ENCODE results near the gene MYBPH.

The MYBPH gene

GRCh38 chr1:203175237-203175826, at the start of gene MYBPH:
Gene MYBPH (minus strand): TSS chr1:203175826. CDS start chr1:203175755, 71 bp downstream.
- Mint-ChIP-seq H3K4me1 (no peaks in the 10 kb centered on the region), H3K9me3 (no peaks in the 10 kb centered on the region), H3K36me3 (no peaks in the 10 kb centered on the region), H3K4me3 (no peak within 1 kb of the TSS), H3K27ac (no peak within 1 kb of the TSS)
- DNase-seq (ENCODE audit: low spot score in 2 of 2): no peak
- no peak for ATAC-seq

GRCh38 chr1:203225071-203225470, 49.4 kb upstream of the MYBPH start:
- Mint-ChIP-seq H3K27ac (no peak overlapping the region), H3K4me1 (no peaks in the 10 kb centered on the region), H3K36me3 (no peaks in the 10 kb centered on the region), H3K4me3 (no peak overlapping the region), H3K9me3 (no peaks in the 10 kb centered on the region)
- ATAC-seq (no peak), DNase-seq (ENCODE audit: low spot score in 2 of 2) (no peak)

GRCh38 chr1:203223012-203223775, 47.6 kb upstream of the MYBPH start:
- Mint-ChIP-seq H3K4me3 (no peak overlapping the region), H3K27ac (no peak overlapping the region), H3K4me1 (no peaks in the 10 kb centered on the region), H3K36me3 (no peaks in the 10 kb centered on the region), H3K9me3 (no peaks in the 10 kb centered on the region)
- ATAC-seq (no peak), DNase-seq (ENCODE audit: low spot score in 2 of 2) (no peak)

GRCh38 chr1:203219934-203220333, 44.3 kb upstream of the MYBPH start:
- no peak for DNase-seq (ENCODE audit: low spot score in 2 of 2)
- H3K4me3 Mint-ChIP-seq: no peak overlapping the region
- no peak for ATAC-seq
- peaks cover 6% of the 10 kb centered on the region for H3K4me1 Mint-ChIP-seq
- no peak overlapping the region for H3K27ac Mint-ChIP-seq
- no peaks in the 10 kb centered on the region for H3K36me3 Mint-ChIP-seq
- no peaks in the 10 kb centered on the region for H3K9me3 Mint-ChIP-seq

- H3K36me3 Mint-ChIP-seq: no peaks in the 10 kb centered on the region
- ATAC-seq (no peak), DNase-seq (ENCODE audit: low spot score in 2 of 2) (no peak)
- no peaks in the 10 kb centered on the region for H3K9me3 Mint-ChIP-seq
- H3K27ac Mint-ChIP-seq: no peak overlapping the region
- peaks cover 6% of the 10 kb centered on the region for H3K4me1 Mint-ChIP-seq
- no peak overlapping the region for H3K4me3 Mint-ChIP-seq
These were observed 43.5 kb upstream of the MYBPH start for GRCh38 chr1:203219171-203219570.

GRCh38 chr1:203217668-203218067, 42.0 kb upstream of the MYBPH start:
- no peak overlapping the region for H3K27ac Mint-ChIP-seq
- DNase-seq (ENCODE audit: low spot score in 2 of 2) (no peak), ATAC-seq (no peak)
- H3K9me3 Mint-ChIP-seq: no peaks in the 10 kb centered on the region
- no peak overlapping the region for H3K4me3 Mint-ChIP-seq
- H3K4me1 Mint-ChIP-seq: peaks cover 6% of the 10 kb centered on the region
- no peaks in the 10 kb centered on the region for H3K36me3 Mint-ChIP-seq

- Mint-ChIP-seq H3K27ac (no peak overlapping the region), H3K36me3 (no peaks in the 10 kb centered on the region), H3K9me3 (no peaks in the 10 kb centered on the region), H3K4me1 (peaks cover 6% of the 10 kb centered on the region), H3K4me3 (no peak overlapping the region)
- DNase-seq (ENCODE audit: low spot score in 2 of 2): no peak
- ATAC-seq: peak; percentile 14
These were observed 41.6 kb upstream of the MYBPH start for GRCh38 chr1:203217139-203217655.

- Mint-ChIP-seq H3K9me3 (no peaks in the 10 kb centered on the region), H3K4me1 (peaks cover 6% of the 10 kb centered on the region), H3K4me3 (no peak overlapping the region), H3K36me3 (no peaks in the 10 kb centered on the region), H3K27ac (no peak overlapping the region)
- ATAC-seq (peak; percentile 57), DNase-seq (ENCODE audit: low spot score in 2 of 2) (peak; percentile 46 to 78)
These were observed 40.9 kb upstream of the MYBPH start for GRCh38 chr1:203216274-203217138.

GRCh38 chr1:203215573-203215972, 39.9 kb upstream of the MYBPH start:
- Mint-ChIP-seq H3K4me1 (peaks cover 6% of the 10 kb centered on the region), H3K27ac (no peak overlapping the region), H3K4me3 (no peak overlapping the region), H3K36me3 (no peaks in the 10 kb centered on the region), H3K9me3 (no peaks in the 10 kb centered on the region)
- DNase-seq (ENCODE audit: low spot score in 2 of 2) (no peak), ATAC-seq (no peak)

GRCh38 chr1:203214871-203215270, 39.2 kb upstream of the MYBPH start:
- no peaks in the 10 kb centered on the region for H3K9me3 Mint-ChIP-seq
- no peaks in the 10 kb centered on the region for H3K36me3 Mint-ChIP-seq
- H3K4me1 Mint-ChIP-seq: peaks cover 6% of the 10 kb centered on the region
- no peak overlapping the region for H3K27ac Mint-ChIP-seq
- ATAC-seq (no peak), DNase-seq (ENCODE audit: low spot score in 2 of 2) (no peak)
- H3K4me3 Mint-ChIP-seq: no peak overlapping the region

- no peaks in the 10 kb centered on the region for H3K36me3 Mint-ChIP-seq
- ATAC-seq: no peak
- no peaks in the 10 kb centered on the region for H3K9me3 Mint-ChIP-seq
- peaks cover 6% of the 10 kb centered on the region for H3K4me1 Mint-ChIP-seq
- no peak for DNase-seq (ENCODE audit: low spot score in 2 of 2)
- H3K4me3 Mint-ChIP-seq: no peak overlapping the region
- H3K27ac Mint-ChIP-seq: no peak overlapping the region
These were observed 37.5 kb upstream of the MYBPH start for GRCh38 chr1:203213126-203213525.

GRCh38 chr1:203211812-203212211, 36.2 kb upstream of the MYBPH start:
- ATAC-seq (no peak), DNase-seq (ENCODE audit: low spot score in 2 of 2) (no peak)
- no peak overlapping the region for H3K27ac Mint-ChIP-seq
- no peaks in the 10 kb centered on the region for H3K36me3 Mint-ChIP-seq
- peaks cover 6% of the 10 kb centered on the region for H3K4me1 Mint-ChIP-seq
- H3K4me3 Mint-ChIP-seq: no peak overlapping the region
- H3K9me3 Mint-ChIP-seq: no peaks in the 10 kb centered on the region

GRCh38 chr1:203210988-203211387, 35.4 kb upstream of the MYBPH start:
- H3K4me3 Mint-ChIP-seq: no peak overlapping the region
- ATAC-seq (no peak), DNase-seq (ENCODE audit: low spot score in 2 of 2) (no peak)
- H3K27ac Mint-ChIP-seq: no peak overlapping the region
- peaks cover under 1% of the 10 kb centered on the region for H3K4me1 Mint-ChIP-seq
- H3K9me3 Mint-ChIP-seq: no peaks in the 10 kb centered on the region
- no peaks in the 10 kb centered on the region for H3K36me3 Mint-ChIP-seq

GRCh38 chr1:203210350-203210749, 34.7 kb upstream of the MYBPH start:
- DNase-seq (ENCODE audit: low spot score in 2 of 2) (no peak), ATAC-seq (no peak)
- H3K36me3 Mint-ChIP-seq: no peaks in the 10 kb centered on the region
- no peaks in the 10 kb centered on the region for H3K4me1 Mint-ChIP-seq
- H3K9me3 Mint-ChIP-seq: no peaks in the 10 kb centered on the region
- H3K4me3 Mint-ChIP-seq: no peak overlapping the region
- H3K27ac Mint-ChIP-seq: no peak overlapping the region

GRCh38 chr1:203208181-203208580, 32.6 kb upstream of the MYBPH start:
- Mint-ChIP-seq H3K36me3 (no peaks in the 10 kb centered on the region), H3K4me3 (no peak overlapping the region), H3K27ac (no peak overlapping the region), H3K4me1 (no peaks in the 10 kb centered on the region), H3K9me3 (no peaks in the 10 kb centered on the region)
- no peak for ATAC-seq
- no peak for DNase-seq (ENCODE audit: low spot score in 2 of 2)
